PFSK-1 (cell line): ENCODE data around the gene BCL3.

Source experiments
- FOXP2 ChIP-seq: optimal IDR thresholded peaks from 2 replicates; pipeline ENCODE3; 2011; ENCODE audit warnings: borderline replicate concordance, control low read depth, inconsistent platforms; ENCODE audit not compliant: insufficient read depth; ENCODE audit errors: extremely low read length, extremely low read depth
- POLR2AphosphoS5 ChIP-seq: IDR thresholded peaks from 2 replicates; pipeline ENCODE4 v1.6.1; 2012; ENCODE audit warnings: low read depth, mild to moderate bottlenecking, control low read depth, low read length, moderate library complexity
- SIN3A ChIP-seq: IDR thresholded peaks from 2 replicates; pipeline ENCODE4 v1.6.1; 2012; ENCODE audit warnings: mild to moderate bottlenecking, low read length, moderate library complexity, borderline replicate concordance; ENCODE audit not compliant: insufficient read depth
- TAF1 ChIP-seq: IDR thresholded peaks from 2 replicates; pipeline ENCODE4 v1.6.1; 2012; ENCODE audit warnings: low read length, control low read depth, borderline replicate concordance; ENCODE audit not compliant: insufficient read depth
- TF ChIP-seq, protein P1 (sequence below), 2 experiments: IDR thresholded peaks; 2 replicates each; pipeline versions ENCODE4 v1.6.1 to v1.8.0; 2011 to 2012; ENCODE audit warnings: low read depth in 2 of 2, low read length in 2 of 2, control low read depth in 1 of 2, inconsistent platforms in 1 of 2, mild to moderate bottlenecking in 1 of 2, moderate library complexity in 1 of 2; ENCODE audit not compliant: insufficient read depth in 1 of 2

Gene BCL3

DNA sequence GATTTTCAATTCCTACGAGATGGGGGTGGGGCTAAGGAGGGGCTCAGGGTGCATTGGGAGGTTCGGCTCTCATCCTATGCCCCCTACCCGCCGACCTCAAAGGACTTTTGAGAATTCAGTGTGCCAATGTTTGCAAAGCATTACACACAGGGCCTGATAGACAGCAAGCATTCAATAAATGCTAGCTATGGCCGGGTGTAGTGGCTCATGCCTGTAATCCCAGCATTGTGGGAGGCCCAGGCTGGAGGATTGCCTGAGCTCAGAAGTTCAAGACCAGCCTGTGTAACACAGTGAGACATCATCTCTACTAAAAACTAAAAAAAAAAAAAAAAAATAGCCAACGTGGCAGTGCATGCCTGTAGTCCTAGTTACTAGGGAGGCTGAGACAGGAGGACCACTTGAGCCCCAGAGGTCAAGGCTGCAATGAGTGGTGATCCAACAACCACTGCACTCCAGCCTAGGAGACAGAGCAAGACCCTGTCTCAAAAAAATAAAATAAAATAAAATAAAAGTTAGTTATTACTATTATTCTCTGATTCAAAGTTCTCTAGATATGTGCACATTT is 27.2 kb downstream of the BCL3 start:
- TF ChIP-seq TAF1: no peak
- no peak for TF ChIP-seq POLR2AphosphoS5
- TF ChIP-seq, protein P1, sequence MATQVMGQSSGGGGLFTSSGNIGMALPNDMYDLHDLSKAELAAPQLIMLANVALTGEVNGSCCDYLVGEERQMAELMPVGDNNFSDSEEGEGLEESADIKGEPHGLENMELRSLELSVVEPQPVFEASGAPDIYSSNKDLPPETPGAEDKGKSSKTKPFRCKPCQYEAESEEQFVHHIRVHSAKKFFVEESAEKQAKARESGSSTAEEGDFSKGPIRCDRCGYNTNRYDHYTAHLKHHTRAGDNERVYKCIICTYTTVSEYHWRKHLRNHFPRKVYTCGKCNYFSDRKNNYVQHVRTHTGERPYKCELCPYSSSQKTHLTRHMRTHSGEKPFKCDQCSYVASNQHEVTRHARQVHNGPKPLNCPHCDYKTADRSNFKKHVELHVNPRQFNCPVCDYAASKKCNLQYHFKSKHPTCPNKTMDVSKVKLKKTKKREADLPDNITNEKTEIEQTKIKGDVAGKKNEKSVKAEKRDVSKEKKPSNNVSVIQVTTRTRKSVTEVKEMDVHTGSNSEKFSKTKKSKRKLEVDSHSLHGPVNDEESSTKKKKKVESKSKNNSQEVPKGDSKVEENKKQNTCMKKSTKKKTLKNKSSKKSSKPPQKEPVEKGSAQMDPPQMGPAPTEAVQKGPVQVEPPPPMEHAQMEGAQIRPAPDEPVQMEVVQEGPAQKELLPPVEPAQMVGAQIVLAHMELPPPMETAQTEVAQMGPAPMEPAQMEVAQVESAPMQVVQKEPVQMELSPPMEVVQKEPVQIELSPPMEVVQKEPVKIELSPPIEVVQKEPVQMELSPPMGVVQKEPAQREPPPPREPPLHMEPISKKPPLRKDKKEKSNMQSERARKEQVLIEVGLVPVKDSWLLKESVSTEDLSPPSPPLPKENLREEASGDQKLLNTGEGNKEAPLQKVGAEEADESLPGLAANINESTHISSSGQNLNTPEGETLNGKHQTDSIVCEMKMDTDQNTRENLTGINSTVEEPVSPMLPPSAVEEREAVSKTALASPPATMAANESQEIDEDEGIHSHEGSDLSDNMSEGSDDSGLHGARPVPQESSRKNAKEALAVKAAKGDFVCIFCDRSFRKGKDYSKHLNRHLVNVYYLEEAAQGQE (IDR thresholded peaks at IDR 0.05; ENCODE audit: insufficient read depth in 1 of 2, low read depth in 2 of 2, low read length in 2 of 2): no peak
- no peak for TF ChIP-seq FOXP2
- no peak for TF ChIP-seq SIN3A

DNA sequence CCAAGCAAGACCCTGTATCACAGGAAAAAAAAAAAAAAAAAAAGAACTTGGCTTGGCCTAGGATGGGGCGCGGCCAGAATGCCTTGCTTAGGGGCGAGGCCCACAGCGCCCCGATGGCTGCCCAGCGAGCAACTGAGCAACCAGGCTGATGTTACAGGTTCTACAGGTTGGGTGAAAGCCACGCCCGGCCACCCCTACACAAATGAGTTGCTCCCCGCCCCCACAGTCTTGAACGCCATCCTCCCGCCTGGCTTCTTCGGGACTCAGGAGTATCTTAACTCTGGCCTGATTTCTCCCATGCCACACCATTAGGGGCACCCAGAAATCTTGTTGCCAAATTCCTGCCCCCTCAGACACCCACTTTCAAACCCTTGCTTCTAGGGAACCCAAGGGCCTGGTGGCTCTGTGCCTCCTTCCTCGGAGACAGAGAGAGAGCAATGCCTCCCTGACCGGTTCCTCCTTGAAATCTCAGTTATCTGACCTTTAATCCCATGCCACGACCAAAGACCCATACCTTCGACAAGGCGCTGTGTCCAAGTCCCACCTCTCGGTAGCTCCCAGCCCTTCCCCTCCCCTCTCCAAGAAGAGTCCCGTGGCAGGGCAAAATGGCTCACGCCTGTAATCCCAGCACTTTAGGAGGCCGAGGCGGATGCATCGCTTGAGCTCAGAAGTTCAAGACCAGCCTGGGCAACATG is 28.0 kb downstream of the BCL3 start:
- TF ChIP-seq SIN3A (no peak), FOXP2 (no peak), TAF1 (no peak), POLR2AphosphoS5 (no peak)
- TF ChIP-seq, protein P1 (IDR thresholded peaks at IDR 0.05; ENCODE audit: insufficient read depth in 1 of 2, low read depth in 2 of 2, low read length in 2 of 2): no peak

DNA sequence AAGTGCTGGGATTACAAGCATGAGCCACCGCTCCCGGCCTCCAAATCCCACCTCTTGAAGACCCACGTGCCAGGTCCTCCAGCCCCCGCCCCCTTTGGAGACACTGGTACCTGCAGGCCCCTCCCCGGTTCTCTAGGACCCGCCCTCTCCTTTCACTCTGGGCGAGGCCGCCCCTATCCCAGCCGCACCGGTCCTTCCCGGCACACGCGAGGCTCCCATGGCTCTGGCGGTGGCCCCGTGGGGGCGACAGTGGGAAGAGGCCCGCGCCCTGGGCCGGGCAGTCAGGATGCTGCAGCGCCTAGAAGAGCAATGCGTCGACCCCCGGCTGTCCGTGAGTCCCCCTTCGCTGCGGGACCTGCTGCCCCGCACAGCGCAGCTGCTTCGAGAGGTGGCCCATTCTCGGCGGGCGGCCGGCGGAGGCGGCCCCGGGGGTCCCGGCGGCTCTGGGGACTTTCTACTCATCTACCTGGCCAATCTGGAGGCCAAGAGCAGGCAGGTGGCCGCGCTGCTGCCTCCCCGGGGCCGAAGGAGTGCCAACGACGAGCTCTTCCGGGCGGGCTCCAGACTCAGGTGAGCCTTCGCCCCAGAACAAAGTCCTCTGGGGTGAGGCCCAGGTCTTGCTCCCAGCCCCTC is 29.3 kb downstream of the BCL3 start, which contains the start of gene CBLC:
TSS of gene CBLC (plus strand) at position 176 of the 633 bp plus-strand sequence. CDS start at position 218, 42 bp downstream.
- no peak for TF ChIP-seq POLR2AphosphoS5
- TF ChIP-seq SIN3A: no peak
- no peak for TF ChIP-seq TAF1
- TF ChIP-seq FOXP2: no peak
- TF ChIP-seq, protein P1 (IDR thresholded peaks at IDR 0.05; ENCODE audit: insufficient read depth in 1 of 2, low read depth in 2 of 2, low read length in 2 of 2): no peak

- no peak for TF ChIP-seq POLR2AphosphoS5
Observed at GRCh38 chr19:44779150-44779549, 30.6 kb downstream of the BCL3 start.

GRCh38 chr19:44782729-44783128 is 34.2 kb downstream of the BCL3 start:
- TF ChIP-seq TAF1 (no peak), POLR2AphosphoS5 (no peak), FOXP2 (no peak), SIN3A (no peak)
- TF ChIP-seq, protein P1 (IDR thresholded peaks at IDR 0.05; ENCODE audit: insufficient read depth in 1 of 2, low read depth in 2 of 2, low read length in 2 of 2): no peak
